Fibroblast of gingiva (primary cell): ENCODE measurements around the gene SVBP.
A peak's percentile ranks its signal among the peaks of the same experiment; 100 is the strongest.

Experiments
- DNase-seq: peaks from one replicate; pipeline ENCODE4 v3.0.0-alpha.2; 2011; ENCODE audit warnings: low read depth

Gene SVBP

GRCh38 chr1:42801832-42802473 lies 15.2 kb downstream of the SVBP start:
- DNase-seq = peak; percentile 74

DNA sequence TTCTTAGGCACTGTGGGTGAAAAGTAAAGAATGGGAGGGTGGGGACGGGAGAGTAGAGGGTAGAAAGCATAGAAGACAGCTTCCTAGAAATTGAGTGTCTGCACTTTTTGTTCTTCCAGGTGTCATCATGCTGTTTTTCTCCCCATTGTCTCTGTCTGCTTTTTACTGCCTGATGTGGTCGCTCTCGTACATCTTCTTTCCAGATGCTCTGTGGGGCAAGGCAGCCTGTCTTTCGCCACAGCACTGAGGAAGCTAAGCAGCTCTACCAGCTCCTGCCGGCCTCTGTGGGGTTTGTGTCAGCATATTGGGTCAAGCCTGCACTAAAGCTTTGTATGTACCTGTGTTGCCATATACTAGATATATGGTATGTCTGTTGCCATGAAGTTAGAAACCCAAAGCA lies 19.2 kb downstream of the SVBP start:
- DNase-seq = no peak

GRCh38 chr1:42797414-42797813 lies 19.8 kb downstream of the SVBP start:
- DNase-seq = no peak

GRCh38 chr1:42793824-42794223 lies 23.4 kb downstream of the SVBP start:
- peak; percentile 78 for DNase-seq

- no peak for DNase-seq
Measured at GRCh38 chr1:42788021-42788420, 29.2 kb downstream of the SVBP start.

DNA sequence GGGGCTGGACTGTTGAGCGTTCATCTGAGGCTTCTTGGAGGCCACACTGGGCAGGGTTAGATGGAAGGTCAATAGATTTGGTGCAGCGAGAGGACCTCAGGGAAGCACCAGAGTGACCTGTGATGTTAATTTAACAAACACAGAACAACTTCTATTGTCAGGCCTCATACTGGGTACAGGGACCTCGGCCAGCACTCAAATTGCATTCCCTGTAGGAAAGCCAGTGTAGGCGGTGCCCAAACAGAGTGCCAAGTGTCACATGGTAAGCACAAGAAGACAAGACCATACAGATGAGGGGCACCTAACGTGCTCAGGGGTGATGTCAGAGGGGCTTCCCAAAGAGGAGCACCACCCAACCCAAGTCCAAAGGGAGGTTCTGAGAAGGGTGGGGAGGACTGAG lies 31.1 kb downstream of the SVBP start:
- no peak for DNase-seq

DNA sequence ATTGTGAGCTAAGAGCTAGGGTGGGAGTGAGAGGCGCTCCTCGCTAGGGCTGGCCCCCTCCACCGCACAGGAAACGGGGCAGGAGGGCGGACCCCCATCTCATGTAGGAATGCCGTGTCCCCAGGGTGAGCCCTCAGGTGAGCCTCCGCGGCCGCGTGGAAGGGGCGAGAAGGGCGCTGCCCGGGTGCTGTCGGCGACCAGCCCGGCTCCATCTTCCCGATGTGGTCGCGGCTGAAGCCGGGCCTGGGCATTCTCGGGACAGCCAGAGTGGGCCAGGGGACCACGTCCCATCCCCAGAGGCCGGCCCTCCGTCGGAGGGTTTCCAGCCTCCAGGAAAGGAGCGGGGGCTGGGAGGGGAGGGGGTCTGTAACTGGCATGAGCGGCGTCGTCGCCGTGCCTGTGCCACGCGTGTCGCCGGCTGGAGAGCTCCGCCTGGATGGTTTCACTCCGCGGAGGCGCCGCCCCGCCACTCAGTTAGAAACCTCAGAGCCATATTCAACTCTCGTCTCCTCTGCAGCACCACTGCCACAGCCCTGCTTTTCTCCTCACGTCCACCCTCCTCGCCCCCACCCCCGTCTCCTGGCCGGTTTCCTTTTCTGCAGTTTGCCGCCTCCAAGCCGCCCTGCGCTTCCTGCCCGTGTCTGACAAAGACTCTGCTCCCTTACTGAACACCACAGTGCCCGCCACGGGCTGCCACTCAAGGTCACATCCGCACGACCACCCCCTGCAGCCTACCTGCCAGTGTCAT lies 32.1 kb downstream of the SVBP start, which contains the start of gene TMEM269:
TMEM269 (plus strand) TSS at position 46 of the 748 bp plus-strand sequence. CDS start 4,903 bp downstream, outside the sequence.
- no peak for DNase-seq

DNA sequence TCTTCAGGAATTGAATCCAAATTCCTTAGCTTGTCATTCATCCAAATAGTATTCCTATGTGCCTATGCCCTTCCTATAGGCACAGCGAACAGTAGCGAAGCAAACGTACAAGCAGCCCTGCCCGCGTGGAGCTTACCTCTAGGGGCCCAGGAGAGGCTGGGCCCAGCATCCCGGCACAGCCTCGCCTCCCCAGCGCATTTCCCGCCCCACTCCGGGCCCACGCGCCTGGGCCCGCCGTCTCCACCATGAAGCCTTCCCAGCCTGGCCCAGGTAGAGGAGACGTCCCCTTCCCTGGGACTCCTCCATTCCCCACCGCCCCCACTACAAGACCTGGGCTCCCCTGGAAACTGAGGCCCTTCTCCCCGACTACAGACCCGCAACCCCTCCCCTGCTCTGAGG lies 32.7 kb downstream of the SVBP start:
- DNase-seq = no peak

DNA sequence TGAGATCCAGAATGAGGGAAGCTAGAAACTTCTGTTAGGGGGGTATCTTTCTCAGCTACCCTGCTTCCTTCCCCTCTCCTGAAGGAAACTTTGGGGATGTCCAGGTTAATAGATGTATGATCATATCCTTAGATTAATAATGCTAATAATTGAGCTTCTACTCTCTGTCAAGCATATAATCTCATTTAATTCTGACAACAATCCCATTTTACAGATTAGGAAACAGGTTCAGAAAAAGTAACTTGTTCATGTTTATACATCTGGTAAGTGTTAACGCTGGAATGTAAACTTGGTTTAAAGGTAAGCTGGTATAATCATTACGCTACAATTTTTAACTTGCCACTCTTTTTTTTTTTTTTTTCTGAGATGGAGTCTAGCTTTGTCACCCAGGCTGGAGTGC lies 34.1 kb downstream of the SVBP start:
- DNase-seq = no peak

GRCh38 chr1:42780176-42780575 lies 37.0 kb downstream of the SVBP start:
- no peak for DNase-seq

DNA sequence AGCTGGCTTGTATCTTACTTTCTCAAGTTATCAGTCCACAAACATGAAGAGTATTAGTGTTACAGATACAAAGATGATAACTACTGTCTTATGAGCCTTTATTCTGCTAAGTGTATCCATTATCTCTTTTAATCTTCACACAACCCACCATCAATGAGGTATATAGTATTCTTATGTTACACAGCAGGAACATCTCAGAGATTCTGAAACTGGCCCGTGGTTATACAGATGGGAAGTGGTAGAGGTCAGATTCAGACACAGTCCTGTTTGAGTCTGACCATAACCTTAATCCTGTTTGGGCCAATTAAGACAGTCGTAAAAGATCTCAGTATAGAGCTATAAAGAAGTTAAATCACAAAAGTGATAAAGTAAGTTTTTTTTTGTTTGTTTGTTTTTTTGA lies 37.5 kb downstream of the SVBP start:
- no peak for DNase-seq

GRCh38 chr1:42777852-42778251 lies 39.3 kb downstream of the SVBP start:
- peak; percentile 25 for DNase-seq

DNA sequence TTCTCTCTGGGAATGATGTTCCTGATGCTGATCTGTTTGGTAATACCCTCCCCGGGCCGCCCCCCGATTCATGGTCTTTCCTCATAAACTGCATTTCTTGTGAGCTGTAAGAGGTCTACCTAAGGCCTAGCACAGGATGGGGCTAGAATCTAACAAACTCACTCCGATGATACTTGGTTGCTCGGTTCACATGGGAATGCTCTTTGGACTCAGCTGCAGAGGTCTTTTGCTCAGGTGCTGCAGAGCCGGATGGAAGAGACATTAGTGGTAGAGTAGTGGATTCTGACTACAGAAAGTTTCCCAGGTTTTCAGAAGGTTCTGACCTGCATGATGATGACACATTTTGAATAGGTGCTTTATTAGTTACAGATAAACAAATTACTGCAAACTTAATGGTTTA lies 40.7 kb downstream of the SVBP start:
- no peak for DNase-seq

- DNase-seq = no peak
Measured at GRCh38 chr1:42774928-42775526, 42.2 kb downstream of the SVBP start.

GRCh38 chr1:42773420-42773819 lies 43.8 kb downstream of the SVBP start:
- no peak for DNase-seq

- no peak for DNase-seq
Measured at GRCh38 chr1:42769811-42770210, 47.4 kb downstream of the SVBP start.

GRCh38 chr1:42768172-42768571 lies 49.0 kb downstream of the SVBP start:
- no peak for DNase-seq

GRCh38 chr1:42767510-42768000 lies 49.6 kb downstream of the SVBP start:
- DNase-seq = no peak

GRCh38 chr1:42766741-42767509 lies 50.3 kb downstream of the SVBP start, which contains the start of the genes C1orf50 and P3H1:
Gene C1orf50, plus strand, starts transcription at chr1:42767249. Its CDS starts 63 bp downstream, at chr1:42767312.
Gene P3H1, minus strand, starts transcription at chr1:42767028. Its CDS starts 57 bp downstream, at chr1:42766971.
- peak; percentile 98 for DNase-seq

GRCh38 chr1:42765832-42766740 lies 51.1 kb downstream of the SVBP start:
- peak; percentile 76 for DNase-seq

GRCh38 chr1:42765269-42765668 lies 51.9 kb downstream of the SVBP start:
- DNase-seq = peak; percentile 21
